Mesendoderm (in vitro differentiated cells): ENCODE measurements around the gene SQSTM1.

Source experiments
- DNase-seq: peaks from one replicate; pipeline ENCODE4 v3.0.0; 2013
- H2AK5ac ChIP-seq: 2 replicates; pipeline ENCODE4 v1.6.1; 2013; ENCODE audit warnings: low read length, inconsistent platforms
- H2BK120ac ChIP-seq: 2 replicates; pipeline ENCODE4 v1.6.1; 2013; ENCODE audit warnings: low read depth, mild to moderate bottlenecking, low read length, moderate library complexity, mixed read lengths
- H2BK15ac ChIP-seq: replicated peaks from 2 replicates; pipeline ENCODE4 v1.6.1; 2013; ENCODE audit warnings: low read depth, mild to moderate bottlenecking, moderate library complexity
- H2BK5ac ChIP-seq: 2 replicates; pipeline ENCODE4 v1.6.1; 2013; ENCODE audit warnings: low read length, inconsistent platforms
- H3K18ac ChIP-seq: 2 replicates; pipeline ENCODE4 v1.6.1; 2013; ENCODE audit warnings: mild to moderate bottlenecking, low read length, mixed read lengths
- H3K23ac ChIP-seq: one replicate; pipeline ENCODE4 v1.6.1; 2013; ENCODE audit warnings: low read length
- H3K27ac ChIP-seq: 2 replicates; pipeline ENCODE4 v1.5.1; 2013; ENCODE audit warnings: low read depth, mild to moderate bottlenecking, inconsistent platforms, low read length, moderate library complexity
- H3K27me3 ChIP-seq: 2 replicates; pipeline ENCODE4 v1.6.1; 2013; ENCODE audit warnings: low read length, control low read depth, mild to moderate bottlenecking, inconsistent platforms; ENCODE audit not compliant: insufficient read depth, poor library complexity
- H3K36me3 ChIP-seq: 2 replicates; pipeline ENCODE4 v1.6.1; 2013; ENCODE audit warnings: low read length, inconsistent platforms; ENCODE audit not compliant: control insufficient read depth, insufficient read depth
- H3K4ac ChIP-seq: one replicate; pipeline ENCODE4 v1.6.1; 2013; ENCODE audit warnings: low read depth, mild to moderate bottlenecking, low read length, moderate library complexity
- H3K4me1 ChIP-seq: 2 replicates; pipeline ENCODE4 v1.6.1; 2013; ENCODE audit warnings: low read depth, low read length, inconsistent platforms; ENCODE audit not compliant: control insufficient read depth
- H3K4me2 ChIP-seq: 2 replicates; pipeline ENCODE4 v1.6.1; 2013; ENCODE audit warnings: low read length
- H3K4me3 ChIP-seq: 2 replicates; pipeline ENCODE4 v1.5.1; 2013; ENCODE audit warnings: mild to moderate bottlenecking, low read length
- H3K56ac ChIP-seq: one replicate; pipeline ENCODE4 v1.6.1; 2013; ENCODE audit warnings: low read length
- H3K79me1 ChIP-seq: 2 replicates; pipeline ENCODE4 v1.6.1; 2013; ENCODE audit warnings: low read length, inconsistent platforms
- H3K79me2 ChIP-seq: 2 replicates; pipeline ENCODE4 v1.6.1; 2013; ENCODE audit warnings: mild to moderate bottlenecking, low read length; ENCODE audit not compliant: control insufficient read depth, insufficient read depth
- H3K9ac ChIP-seq: 2 replicates; pipeline ENCODE4 v1.6.1; 2013; ENCODE audit warnings: low read length, inconsistent platforms
- H4K5ac ChIP-seq: one replicate; pipeline ENCODE4 v1.6.1; 2013; ENCODE audit warnings: low read length
- H4K8ac ChIP-seq: one replicate; pipeline ENCODE4 v1.6.1; 2013; ENCODE audit warnings: low read depth, mild to moderate bottlenecking, control low read depth, low read length, moderate library complexity
- WGBS: extraction: QIAGEN DNeasy Blood & Tissue Kit; methylation state at CpG from one replicate; pipeline ENCODE4 v1.1.7; 2013; ENCODE audit warnings: low lambda C conversion rate, missing lambda C conversion rate; ENCODE audit not compliant: insufficient coverage; ENCODE audit errors: extremely low coverage; 5-methylcytosine and 5-hydroxymethylcytosine counted together

Gene SQSTM1

DNA sequence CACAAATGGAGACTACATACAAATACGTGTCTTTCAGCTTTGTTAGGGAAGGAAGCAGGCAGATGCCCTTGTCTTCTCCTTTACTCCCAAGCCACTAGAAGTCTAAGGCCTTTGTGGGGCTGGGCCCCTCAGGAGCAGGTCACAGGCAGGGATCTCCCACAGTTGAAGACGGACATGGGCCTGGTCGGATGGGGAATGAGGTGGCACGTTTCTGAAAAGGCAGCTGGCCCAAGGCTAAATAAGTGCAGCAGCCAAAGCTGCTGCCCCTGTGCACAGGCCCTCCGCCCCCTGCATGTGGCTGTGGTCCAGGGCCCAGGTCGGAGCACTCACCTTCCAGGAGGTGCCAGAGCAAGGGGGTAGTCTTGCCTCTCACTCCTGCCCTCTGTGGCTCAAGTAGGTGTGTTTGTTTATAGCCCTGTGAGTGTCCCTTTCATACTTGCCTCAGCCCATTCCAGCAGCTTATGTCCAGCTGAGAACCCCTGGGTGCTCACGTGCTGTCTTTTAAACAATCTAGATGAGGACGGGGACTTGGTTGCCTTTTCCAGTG is 1.8 kb downstream of the SQSTM1 start:
- no peak overlapping the region for H3K4me3 ChIP-seq
- no CpG with 5 or more reads among the region's 8 CpGs for WGBS

DNA sequence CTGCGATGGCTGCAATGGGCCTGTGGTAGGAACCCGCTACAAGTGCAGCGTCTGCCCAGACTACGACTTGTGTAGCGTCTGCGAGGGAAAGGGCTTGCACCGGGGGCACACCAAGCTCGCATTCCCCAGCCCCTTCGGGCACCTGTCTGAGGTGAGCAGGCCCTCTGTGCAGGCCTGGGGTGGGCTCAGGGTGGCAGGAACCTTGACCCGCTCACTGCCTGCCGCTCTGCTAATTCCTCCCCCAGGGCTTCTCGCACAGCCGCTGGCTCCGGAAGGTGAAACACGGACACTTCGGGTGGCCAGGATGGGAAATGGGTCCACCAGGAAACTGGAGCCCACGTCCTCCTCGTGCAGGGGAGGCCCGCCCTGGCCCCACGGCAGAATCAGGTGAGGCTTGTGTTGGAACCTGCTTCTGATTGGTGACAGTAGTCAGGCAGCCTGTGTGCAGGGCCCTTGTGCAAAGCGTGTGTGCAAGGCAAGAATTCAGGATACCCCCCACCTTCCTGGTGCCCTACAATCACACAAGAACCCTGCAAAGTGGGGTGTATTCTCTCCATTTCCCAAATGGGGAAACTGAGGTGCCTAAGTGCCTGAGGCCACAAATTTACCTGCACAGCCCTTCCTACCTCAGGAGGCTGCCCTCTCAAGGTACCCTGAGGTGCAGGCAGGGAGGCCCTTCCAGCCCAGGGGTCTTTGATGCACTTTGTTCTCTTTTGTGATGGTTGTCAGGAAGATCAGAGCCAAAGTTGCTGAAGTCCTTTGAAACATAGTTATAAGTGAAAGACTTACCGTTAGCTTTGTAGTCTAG is 3.4 kb downstream of the SQSTM1 start:
- Histone ChIP-seq H4K5ac (no peak overlapping the region), H3K27me3 (no peaks in the 10 kb centered on the region), H3K4me1 (peaks cover 14% of the 10 kb centered on the region), H3K4ac (no peak overlapping the region), H3K27ac (no peak overlapping the region), H2AK5ac (no peak overlapping the region), H2BK5ac (no peak overlapping the region), H3K79me1 (peaks cover 14% of the 10 kb centered on the region), H3K36me3 (peaks cover 9% of the 10 kb centered on the region), H3K4me2 (no peak overlapping the region), H2BK120ac (no peak overlapping the region), H3K4me3 (no peak overlapping the region), H3K9ac (no peak overlapping the region), H2BK15ac (no peak overlapping the region), H4K8ac (no peak overlapping the region), H3K79me2 (peaks cover 12% of the 10 kb centered on the region), H3K56ac (no peak overlapping the region), H3K23ac (no peak overlapping the region), H3K18ac (no peak overlapping the region)
- WGBS: no CpG with 5 or more reads among the region's 22 CpGs
- DNase-seq: no peak

More for the DNA sequence above, 1.8 kb downstream of the SQSTM1 start:
- H3K4ac ChIP-seq: no peak overlapping the region
- H3K9ac ChIP-seq: peak overlapping the region; percentile 31
- peaks cover 7% of the 10 kb centered on the region for H3K36me3 ChIP-seq
- H3K27ac ChIP-seq: no peak overlapping the region
- H2BK15ac ChIP-seq: no peak overlapping the region
- peaks cover 14% of the 10 kb centered on the region for H3K79me1 ChIP-seq
- H3K18ac ChIP-seq: no peak overlapping the region
- no peak overlapping the region for H4K8ac ChIP-seq
- peaks cover 12% of the 10 kb centered on the region for H3K79me2 ChIP-seq
- H3K4me2 ChIP-seq: peak overlapping the region; percentile 30
- peaks cover 14% of the 10 kb centered on the region for H3K4me1 ChIP-seq
- H3K27me3 ChIP-seq: no peaks in the 10 kb centered on the region
- H3K23ac ChIP-seq: no peak overlapping the region
- no peak overlapping the region for H2BK120ac ChIP-seq
- no peak overlapping the region for H4K5ac ChIP-seq
- DNase-seq: no peak
- H2BK5ac ChIP-seq: no peak overlapping the region
- no peak overlapping the region for H2AK5ac ChIP-seq
- H3K56ac ChIP-seq: peak overlapping the region; percentile 75

DNA sequence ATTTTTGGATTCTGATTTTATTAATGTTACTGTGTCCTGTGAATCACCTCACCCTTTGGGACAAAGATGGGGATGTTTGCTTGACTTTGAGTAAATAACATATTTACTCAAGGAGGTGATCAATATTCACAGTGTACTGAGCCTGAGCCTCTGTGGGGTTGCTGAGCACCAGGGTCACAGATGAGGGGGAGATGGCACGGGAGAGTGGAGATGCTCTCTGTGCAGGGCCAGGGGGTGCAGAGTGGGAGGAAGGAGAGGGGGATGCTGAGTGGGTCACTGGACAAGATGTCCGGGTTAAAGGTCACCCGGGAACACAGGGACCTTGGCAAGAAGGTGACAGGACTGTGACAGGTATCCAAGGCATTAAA is 4.0 kb downstream of the SQSTM1 start:
- Histone ChIP-seq H2BK5ac (no peak overlapping the region), H3K4me2 (no peak overlapping the region), H2BK120ac (no peak overlapping the region), H3K79me1 (peaks cover 14% of the 10 kb centered on the region), H3K9ac (no peak overlapping the region), H3K56ac (no peak overlapping the region), H4K5ac (no peak overlapping the region), H3K79me2 (peaks cover 12% of the 10 kb centered on the region), H3K4me3 (no peak overlapping the region), H4K8ac (no peak overlapping the region), H2BK15ac (no peak overlapping the region), H3K27ac (no peak overlapping the region), H2AK5ac (no peak overlapping the region), H3K4ac (no peak overlapping the region), H3K27me3 (no peaks in the 10 kb centered on the region), H3K18ac (no peak overlapping the region), H3K4me1 (peaks cover 13% of the 10 kb centered on the region), H3K36me3 (peaks cover 9% of the 10 kb centered on the region), H3K23ac (no peak overlapping the region)
- no peak for DNase-seq
- no CpG with 5 or more reads among the region's 3 CpGs for WGBS

DNA sequence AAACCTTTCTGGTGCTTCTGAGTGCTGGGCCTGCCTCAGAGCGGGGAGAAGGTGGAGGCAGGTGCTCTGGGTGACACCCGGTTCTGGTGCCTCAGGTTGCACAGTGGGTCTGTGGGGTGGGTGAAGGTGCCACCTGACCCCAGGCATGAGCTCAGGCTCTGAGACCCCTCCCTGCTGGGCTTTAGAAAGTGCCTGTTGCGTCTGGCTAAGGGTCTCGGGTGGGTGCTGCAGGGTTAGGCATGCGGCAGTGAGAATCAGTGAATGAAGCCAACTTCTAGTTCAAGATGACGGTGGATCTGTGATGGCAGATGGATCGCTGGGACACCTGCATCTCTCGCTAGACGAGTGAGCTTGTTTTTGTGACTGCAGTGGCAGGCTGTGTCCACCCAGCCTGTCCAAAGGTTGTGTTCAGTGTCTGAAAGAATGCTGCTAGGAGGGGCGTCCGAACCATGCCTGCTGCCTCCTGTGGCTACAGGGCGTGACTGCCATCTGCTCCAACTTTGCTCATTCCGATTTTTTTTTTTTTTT is 5.0 kb downstream of the SQSTM1 start:
- WGBS: no CpG with 5 or more reads among the region's 13 CpGs

DNA sequence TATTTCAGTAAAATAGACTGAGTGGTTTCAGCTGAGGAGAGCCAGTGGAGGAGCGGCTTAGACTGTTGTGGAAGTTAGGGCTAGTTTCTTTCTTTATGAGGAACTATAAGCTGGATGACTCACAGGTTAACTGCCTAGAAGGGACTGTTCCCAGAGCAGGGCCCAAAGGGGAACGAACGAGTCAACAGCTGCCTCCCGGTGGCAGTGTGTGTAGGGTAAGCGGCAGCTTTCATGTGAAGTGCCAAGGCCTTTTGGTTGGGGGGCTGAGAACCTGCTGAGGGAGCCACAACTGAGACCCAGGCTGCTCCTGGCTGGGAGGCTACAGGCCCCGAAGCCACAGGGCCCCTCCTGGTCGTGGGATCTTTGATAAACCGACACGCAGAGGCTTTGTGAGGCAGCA is 7.0 kb downstream of the SQSTM1 start:
- Histone ChIP-seq H4K5ac (no peak overlapping the region), H3K79me1 (peaks cover 8% of the 10 kb centered on the region), H3K4me2 (no peak overlapping the region), H3K27me3 (no peaks in the 10 kb centered on the region), H3K4ac (no peak overlapping the region), H2BK120ac (no peak overlapping the region), H2AK5ac (no peak overlapping the region), H3K27ac (no peak overlapping the region), H3K4me1 (no peaks in the 10 kb centered on the region), H2BK15ac (no peak overlapping the region), H3K18ac (no peak overlapping the region), H4K8ac (no peak overlapping the region), H3K36me3 (peaks cover 12% of the 10 kb centered on the region), H3K4me3 (no peak overlapping the region), H3K56ac (no peak overlapping the region), H3K79me2 (peaks cover 3% of the 10 kb centered on the region), H2BK5ac (no peak overlapping the region), H3K9ac (no peak overlapping the region), H3K23ac (no peak overlapping the region)
- no peak for DNase-seq
- WGBS: no CpG with 5 or more reads among the region's 9 CpGs

More for the DNA sequence above, 5.0 kb downstream of the SQSTM1 start:
- Histone ChIP-seq H3K23ac (no peak overlapping the region), H4K8ac (no peak overlapping the region), H3K4me2 (no peak overlapping the region), H2BK5ac (no peak overlapping the region), H2BK15ac (no peak overlapping the region), H3K18ac (no peak overlapping the region), H3K27me3 (no peaks in the 10 kb centered on the region), H3K79me1 (peaks cover 14% of the 10 kb centered on the region), H2BK120ac (no peak overlapping the region), H3K4ac (no peak overlapping the region), H3K4me3 (no peak overlapping the region), H3K4me1 (peaks cover 7% of the 10 kb centered on the region), H4K5ac (no peak overlapping the region), H3K56ac (no peak overlapping the region), H2AK5ac (no peak overlapping the region), H3K79me2 (peaks cover 12% of the 10 kb centered on the region), H3K27ac (no peak overlapping the region), H3K36me3 (peaks cover 9% of the 10 kb centered on the region), H3K9ac (no peak overlapping the region)
- DNase-seq: no peak
